D721Med (cell line): Measurements from ENCODE around the gene HLA-DRB5.
"Not testable (repeated sequence)": the region's sequence is repeated elsewhere in the genome, so short reads cannot be mapped to it uniquely, and the experiment has no call there.

ENCODE experiments used
- DNase-seq: peaks from one replicate; pipeline ENCODE4 v3.0.0; 2011; ENCODE audit warnings: low spot score; ENCODE audit not compliant: insufficient read length
- FAIRE-seq: peaks from 2 replicates; lab custom pipeline; 2011; peaks lifted over from hg19 to GRCh38; lab: Jason Lieb, UNC
- TF ChIP-seq, protein P1 (sequence below): IDR thresholded peaks from 2 replicates; pipeline ENCODE4 v1.5.1; 2012; ENCODE audit warnings: mild to moderate bottlenecking, control low read depth; ENCODE audit not compliant: insufficient read depth; ENCODE audit errors: missing control alignments

HLA-DRB5 gene

DNA sequence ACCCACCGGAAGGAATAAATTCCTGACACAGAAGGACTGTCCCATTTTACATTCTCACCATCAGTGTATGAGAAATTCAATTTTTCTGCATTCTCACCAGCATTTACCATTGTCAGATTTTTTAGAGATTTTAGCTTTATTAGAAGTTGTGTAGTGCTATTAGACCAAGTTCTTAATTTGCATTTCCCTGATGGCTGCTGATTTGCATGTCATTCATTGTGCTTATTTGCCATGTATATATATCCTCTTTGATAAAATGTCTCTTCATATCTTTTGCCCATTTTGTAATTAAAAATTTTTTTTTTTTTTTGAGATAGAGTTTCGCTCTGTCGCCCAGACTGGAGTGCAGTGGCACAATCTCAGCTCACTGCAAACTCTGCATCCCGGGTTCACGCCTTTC, 9.8 kb upstream of the HLA-DRB5 start:
- no peak for DNase-seq
- TF ChIP-seq, protein P1, sequence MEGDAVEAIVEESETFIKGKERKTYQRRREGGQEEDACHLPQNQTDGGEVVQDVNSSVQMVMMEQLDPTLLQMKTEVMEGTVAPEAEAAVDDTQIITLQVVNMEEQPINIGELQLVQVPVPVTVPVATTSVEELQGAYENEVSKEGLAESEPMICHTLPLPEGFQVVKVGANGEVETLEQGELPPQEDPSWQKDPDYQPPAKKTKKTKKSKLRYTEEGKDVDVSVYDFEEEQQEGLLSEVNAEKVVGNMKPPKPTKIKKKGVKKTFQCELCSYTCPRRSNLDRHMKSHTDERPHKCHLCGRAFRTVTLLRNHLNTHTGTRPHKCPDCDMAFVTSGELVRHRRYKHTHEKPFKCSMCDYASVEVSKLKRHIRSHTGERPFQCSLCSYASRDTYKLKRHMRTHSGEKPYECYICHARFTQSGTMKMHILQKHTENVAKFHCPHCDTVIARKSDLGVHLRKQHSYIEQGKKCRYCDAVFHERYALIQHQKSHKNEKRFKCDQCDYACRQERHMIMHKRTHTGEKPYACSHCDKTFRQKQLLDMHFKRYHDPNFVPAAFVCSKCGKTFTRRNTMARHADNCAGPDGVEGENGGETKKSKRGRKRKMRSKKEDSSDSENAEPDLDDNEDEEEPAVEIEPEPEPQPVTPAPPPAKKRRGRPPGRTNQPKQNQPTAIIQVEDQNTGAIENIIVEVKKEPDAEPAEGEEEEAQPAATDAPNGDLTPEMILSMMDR = no peak
- FAIRE-seq = no peak

- DNase-seq, FAIRE-seq: not testable (repeated sequence)
Observed at GRCh38 chr6:32530431-32530793, 325 bp upstream of the HLA-DRB5 start.

DNA sequence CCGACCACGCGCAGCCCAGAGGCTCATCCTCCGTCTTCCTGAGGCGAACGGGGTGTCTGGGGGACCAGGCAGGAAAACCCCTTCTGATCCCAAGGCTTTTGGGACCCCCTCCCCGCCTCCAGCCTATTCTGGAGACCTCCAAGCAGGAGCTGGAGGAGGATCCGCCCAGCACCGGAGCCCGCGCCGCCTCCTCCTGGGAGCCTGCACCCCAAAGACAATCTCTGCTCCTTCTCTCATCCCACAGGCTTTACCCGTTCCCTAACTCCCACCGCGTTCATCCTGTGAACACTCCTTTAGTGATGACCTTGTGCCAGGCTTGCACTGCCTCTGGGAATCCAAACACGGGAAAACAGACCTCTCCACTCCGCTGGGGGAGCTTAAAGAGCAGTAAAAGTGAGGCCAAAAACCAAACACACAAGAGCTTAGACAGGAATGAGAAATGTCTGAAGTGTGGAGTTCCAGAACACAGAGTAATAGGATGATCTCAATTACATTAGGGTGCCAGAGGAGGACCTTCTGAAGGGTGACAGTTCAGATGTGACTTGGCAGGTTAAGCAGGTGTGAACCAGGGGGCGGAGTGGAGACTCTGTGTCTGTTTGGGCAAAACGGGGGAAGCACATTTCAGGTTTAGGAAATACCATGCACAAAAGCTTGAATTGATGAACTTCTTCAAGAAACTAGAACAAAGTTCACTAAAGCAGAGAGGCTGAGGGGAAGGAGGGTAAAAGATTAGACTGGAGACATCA, 7.6 kb downstream of the HLA-DRB5 start:
- FAIRE-seq = no peak
- no peak for DNase-seq
- TF ChIP-seq, protein P1 = no peak

- FAIRE-seq (no peak), DNase-seq (no peak)
- TF ChIP-seq, protein P1 = no peak
Observed at GRCh38 chr6:32519910-32520258, 10.2 kb downstream of the HLA-DRB5 start.

- no peak for FAIRE-seq
Observed at GRCh38 chr6:32519118-32519909, 10.8 kb downstream of the HLA-DRB5 start.

DNA sequence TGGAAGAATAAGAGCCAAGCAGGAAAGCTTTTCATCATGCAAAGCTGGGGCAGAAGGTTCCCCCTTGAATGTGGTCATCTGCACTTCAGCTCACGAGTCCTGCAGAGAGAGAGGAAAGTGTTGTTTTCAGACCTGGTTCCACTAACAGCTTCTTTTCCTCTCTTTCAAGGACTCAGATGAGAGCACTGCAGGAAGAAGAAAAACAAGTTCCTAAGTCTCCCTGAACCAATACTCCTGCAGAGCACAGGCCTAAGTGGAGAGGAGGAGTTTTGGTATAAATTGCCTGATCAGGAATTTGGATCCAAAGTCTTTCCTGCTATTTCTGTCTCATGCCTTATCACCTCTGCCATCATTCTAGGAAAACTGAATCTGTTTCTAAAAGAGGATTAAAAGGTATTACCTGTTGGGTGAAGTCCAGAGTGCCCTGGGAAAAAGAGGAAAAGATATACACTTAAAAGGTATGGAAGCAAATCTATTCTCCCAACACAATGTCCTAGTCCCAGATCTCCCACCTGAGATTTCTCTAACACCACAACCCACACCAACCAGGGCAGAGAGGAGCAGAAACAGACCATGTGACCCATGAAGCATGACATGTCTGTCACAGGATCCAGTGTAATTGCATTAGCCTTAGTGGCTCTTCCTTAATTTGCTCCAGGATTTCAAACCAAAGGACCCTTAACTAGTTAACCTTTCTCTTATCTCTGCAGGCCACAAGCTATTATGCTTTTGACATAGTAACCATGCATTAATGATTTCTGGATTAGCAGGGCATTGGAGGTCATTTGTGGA, 12.2 kb downstream of the HLA-DRB5 start:
- FAIRE-seq (no peak), DNase-seq (no peak)
- TF ChIP-seq, protein P1 = no peak

More at GRCh38 chr6:32519118-32519909, 10.8 kb downstream of the HLA-DRB5 start:
- TF ChIP-seq, protein P1 = no peak
- no peak for DNase-seq

GRCh38 chr6:32501016-32501415, 29.1 kb downstream of the HLA-DRB5 start:
- FAIRE-seq = no peak
- TF ChIP-seq, protein P1 = no peak
- DNase-seq = no peak
